ENCODE measurements around the gene PSD2.
A peak's percentile ranks its signal among the peaks of the same experiment; 100 is the strongest.
"Not testable (repeated sequence)": the region's sequence is repeated elsewhere in the genome, so short reads cannot be mapped to it uniquely, and the experiment has no call there.

The PSD2 gene

GRCh38 chr5:139789116-139789844, 6.3 kb upstream of the PSD2 start:
- no peak for DNase-seq (ENCODE audit: low read depth)

DNA sequence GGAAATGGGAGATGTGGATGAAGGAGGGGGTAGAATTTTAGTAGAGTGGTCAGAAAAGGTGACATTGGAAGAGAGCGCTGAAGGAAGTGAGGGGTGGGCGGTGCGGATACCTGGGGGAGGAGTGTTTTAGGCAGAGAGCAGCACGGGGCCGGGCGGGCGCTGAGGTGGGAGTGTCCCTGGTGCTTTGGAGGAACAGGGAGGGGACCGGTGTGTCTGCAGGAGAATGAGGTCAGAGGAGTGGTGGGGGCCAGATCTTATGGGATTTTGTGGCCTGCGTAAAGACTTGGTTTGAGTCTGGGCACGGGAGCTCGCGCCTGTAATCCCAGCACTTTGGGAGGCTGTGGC, 5.8 kb upstream of the PSD2 start:
- DNase-seq (ENCODE audit: low read depth): no peak

DNA sequence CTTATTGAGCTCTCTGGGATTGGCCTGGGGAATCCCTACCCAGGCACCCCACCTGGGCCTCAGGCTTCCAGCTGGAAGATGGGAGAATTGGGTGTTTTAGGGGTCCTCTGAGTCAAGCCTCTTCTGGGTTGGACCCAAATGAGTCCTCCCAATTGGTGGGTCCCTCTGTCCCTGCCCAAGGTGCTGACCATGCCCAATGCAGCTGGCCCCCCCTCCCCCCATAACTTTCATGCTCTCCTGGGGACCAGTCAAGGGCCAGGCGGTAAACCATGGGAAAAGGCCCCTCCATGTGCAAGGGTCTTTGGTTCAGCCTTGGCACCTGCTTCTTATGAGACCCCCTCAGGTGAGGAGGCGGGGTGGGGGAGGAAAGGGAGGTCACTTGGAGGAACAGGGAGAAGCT, 3.4 kb upstream of the PSD2 start:
- DNase-seq (ENCODE audit: low read depth): no peak

- DNase-seq (ENCODE audit: low read depth): not testable (repeated sequence)
Observed at GRCh38 chr5:139792655-139793054, 3.0 kb upstream of the PSD2 start.

DNA sequence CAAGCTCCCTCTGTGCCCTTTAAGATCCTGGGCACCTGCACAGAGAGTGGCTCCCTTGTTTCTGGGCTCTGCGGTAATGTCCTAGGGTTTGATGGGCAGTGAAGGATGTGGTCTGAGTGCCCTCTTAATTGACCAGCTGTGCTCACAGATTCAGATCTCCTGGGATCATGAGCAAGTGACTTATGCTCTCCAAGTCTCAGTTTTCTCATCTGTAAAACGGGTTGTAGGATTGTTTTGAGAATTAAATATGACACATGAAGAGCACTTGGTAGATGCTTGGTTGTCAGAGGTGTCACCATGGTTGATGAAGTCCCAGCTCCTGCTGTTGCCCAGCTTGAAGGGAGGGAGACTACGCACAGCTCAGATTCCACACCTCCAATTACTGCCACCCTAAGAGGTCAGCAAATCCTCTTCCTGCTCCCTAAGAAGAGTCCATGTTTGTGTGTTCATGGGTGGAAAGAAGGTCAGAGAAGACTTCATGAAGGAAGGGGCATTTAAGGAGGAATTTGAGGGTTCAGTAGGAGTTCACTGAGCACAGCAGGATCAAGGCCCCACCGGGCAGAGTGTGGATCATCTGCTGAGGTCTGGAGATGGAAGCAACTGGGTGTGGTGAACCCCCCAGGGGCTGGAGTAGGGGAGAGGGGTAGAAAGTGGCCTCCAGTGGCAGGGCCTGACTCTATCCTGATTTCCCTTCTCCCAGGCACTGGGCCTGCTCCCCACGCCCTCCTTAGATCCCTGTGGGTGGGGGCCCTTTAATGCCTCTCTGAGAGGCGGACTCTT, 1.4 kb upstream of the PSD2 start:
- DNase-seq (ENCODE audit: low read depth): no peak

- no peak for DNase-seq (ENCODE audit: low read depth)
Observed at GRCh38 chr5:139796061-139796806, 626 bp downstream of the PSD2 start.

DNA sequence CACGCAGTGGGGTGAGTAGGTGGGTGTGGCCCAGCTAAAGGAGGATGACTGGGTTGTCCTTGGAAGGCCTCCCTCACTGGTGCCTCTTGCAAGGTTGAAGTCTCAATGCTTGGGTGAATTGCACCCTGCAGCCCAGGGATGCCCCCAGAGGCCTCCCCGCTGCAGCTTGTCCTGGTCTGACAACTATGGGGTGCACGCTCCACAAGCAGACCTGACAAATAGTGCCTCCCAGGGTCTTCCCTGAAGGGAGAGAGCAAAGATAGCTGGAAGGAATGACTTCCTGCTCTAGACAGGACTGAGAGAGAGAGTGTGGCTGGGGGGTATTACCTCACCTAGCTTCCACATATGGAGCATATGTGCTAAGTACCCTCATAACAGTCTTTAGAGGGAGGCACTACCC, 1.7 kb downstream of the PSD2 start:
- DNase-seq (ENCODE audit: low read depth): no peak

GRCh38 chr5:139797856-139798510, 2.4 kb downstream of the PSD2 start:
- no peak for DNase-seq (ENCODE audit: low read depth)

- no peak for DNase-seq (ENCODE audit: low read depth)
Observed at GRCh38 chr5:139798883-139799282, 3.3 kb downstream of the PSD2 start.

- no peak for DNase-seq (ENCODE audit: low read depth)
Observed at GRCh38 chr5:139799359-139799758, 3.8 kb downstream of the PSD2 start.

- DNase-seq (ENCODE audit: low read depth): no peak
Observed at GRCh38 chr5:139803978-139804377, 8.4 kb downstream of the PSD2 start.

GRCh38 chr5:139804800-139805397, 9.3 kb downstream of the PSD2 start:
- no peak for DNase-seq (ENCODE audit: low read depth)

GRCh38 chr5:139805545-139805944, 9.9 kb downstream of the PSD2 start:
- DNase-seq (ENCODE audit: low read depth): no peak

- no peak for DNase-seq (ENCODE audit: low read depth)
Observed at GRCh38 chr5:139806111-139806510, 10.5 kb downstream of the PSD2 start.

DNA sequence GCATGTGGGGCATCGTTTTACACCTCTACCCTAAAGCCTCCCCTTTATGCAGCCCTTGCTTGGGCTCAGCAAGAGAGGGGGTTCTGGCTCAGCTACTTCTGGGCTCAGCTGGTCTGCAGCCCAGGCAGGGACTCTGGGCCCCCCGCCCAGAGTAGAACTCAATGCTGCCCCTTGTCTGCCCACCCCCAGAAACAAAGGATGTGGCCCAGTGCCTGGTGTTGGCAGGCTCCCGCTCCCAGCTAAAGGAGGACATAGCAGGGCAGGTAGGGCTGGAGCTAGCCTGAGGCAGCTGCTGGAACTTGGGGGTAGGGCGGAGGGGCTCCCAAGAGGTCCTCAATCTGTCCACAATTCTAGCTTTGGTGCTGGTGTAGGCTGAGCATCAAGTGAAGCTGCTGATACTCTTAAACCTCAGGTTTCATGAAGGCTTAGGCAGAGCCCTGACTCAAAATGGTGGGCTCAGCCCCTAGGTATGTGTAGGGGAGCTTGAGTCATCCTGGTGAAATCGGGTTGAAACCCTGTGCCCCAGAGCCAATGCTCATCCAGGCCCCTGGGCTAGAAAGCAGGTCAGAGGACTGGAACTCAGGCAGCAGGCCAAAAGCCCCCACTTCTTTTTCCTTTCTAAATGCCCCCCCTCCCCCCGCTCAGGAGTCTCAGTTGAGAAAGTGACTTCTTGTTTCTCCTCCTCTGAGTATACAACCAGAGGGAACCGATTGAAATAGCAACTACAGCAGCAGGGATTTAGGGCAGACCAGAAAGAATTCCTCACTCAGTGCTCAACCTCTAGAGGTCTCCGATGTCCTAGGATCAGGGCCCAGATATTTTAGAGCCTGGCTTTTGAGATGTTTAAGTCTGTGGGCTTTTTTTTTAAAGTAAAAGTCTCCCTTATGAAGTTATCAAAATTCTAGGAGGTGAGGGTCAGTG, 11.4 kb downstream of the PSD2 start:
- DNase-seq (ENCODE audit: low read depth): no peak

DNA sequence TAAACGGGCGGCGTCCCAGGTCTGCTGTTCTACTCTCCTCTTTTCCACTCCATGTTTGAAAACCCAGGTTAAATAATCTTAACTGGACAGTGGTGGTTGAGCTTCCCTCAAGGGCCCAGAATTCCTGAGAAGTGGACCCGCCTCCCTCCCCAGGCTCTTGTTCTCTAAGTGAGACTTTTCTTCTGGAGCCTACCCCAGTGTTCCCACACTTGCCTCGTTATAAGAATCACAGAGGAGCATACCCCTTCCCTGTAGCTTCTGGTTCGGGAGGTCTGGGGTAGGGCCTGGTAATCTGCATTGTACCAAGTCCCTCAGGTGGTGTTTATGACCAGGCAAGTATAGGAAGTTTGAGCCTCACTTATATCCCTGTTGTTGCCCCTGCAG, 12.0 kb downstream of the PSD2 start:
- DNase-seq (ENCODE audit: low read depth): no peak

DNA sequence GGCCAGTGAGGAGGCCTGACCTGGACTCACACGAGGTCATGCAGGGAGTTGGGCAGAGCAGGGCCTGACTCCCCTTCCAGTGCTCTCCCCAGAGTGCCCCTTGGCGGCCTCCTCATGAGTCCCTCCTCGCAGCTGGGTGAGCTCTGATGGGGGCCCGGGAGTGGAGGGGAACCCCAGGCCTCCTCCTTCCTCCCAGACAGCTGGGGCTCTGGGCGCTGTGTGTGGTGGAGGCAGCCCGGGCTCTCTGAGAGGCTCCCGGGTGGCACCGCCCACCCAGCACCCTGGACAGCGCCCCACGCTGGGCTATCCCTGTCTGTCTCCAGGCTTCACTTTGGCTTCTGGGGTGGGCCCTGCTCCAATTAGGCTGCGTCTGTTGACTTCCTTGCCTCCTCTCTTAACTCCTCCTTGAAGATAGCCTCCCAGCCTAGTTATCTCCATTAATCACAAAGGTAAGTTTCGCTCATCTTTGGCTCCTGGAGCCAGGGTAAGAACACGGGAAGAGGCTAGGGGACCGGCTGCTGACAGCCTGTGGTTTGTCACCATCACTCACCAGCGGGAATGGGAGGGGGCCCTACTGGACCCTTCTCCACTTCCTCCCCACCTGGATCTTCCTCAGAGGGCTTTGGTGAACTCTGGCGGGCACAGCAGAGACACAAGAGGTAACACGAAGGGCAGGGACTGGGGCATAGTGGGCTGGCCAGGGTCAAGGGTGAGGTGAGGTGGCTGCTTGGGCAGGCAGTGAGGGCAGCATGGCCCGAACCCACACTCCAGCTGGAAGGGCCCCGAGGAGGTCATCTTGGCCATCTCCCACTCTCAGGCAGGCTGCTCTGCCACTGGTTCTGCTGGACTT, 13.1 kb downstream of the PSD2 start:
- DNase-seq (ENCODE audit: low read depth): peak; percentile 35

DNA sequence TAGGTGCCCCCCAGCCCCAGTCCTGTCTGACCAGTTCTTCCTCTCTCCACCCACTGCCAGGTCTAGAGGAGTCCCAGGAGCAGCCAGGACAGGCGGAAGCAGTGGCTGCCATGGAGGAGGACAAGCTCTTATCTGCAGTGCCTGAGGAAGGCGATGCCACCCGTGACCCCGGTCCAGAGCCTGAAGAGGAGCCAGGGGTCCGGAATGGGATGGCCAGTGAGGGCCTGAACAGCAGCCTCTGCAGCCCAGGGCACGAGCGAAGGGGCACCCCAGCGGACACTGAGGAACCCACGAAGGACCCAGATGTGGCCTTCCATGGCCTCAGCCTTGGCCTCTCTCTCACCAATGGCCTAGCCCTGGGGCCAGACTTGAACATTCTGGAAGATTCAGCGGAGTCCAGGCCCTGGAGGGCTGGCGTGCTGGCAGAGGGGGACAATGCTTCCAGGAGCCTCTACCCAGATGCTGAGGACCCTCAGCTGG, 13.8 kb downstream of the PSD2 start:
- no peak for DNase-seq (ENCODE audit: low read depth)

DNA sequence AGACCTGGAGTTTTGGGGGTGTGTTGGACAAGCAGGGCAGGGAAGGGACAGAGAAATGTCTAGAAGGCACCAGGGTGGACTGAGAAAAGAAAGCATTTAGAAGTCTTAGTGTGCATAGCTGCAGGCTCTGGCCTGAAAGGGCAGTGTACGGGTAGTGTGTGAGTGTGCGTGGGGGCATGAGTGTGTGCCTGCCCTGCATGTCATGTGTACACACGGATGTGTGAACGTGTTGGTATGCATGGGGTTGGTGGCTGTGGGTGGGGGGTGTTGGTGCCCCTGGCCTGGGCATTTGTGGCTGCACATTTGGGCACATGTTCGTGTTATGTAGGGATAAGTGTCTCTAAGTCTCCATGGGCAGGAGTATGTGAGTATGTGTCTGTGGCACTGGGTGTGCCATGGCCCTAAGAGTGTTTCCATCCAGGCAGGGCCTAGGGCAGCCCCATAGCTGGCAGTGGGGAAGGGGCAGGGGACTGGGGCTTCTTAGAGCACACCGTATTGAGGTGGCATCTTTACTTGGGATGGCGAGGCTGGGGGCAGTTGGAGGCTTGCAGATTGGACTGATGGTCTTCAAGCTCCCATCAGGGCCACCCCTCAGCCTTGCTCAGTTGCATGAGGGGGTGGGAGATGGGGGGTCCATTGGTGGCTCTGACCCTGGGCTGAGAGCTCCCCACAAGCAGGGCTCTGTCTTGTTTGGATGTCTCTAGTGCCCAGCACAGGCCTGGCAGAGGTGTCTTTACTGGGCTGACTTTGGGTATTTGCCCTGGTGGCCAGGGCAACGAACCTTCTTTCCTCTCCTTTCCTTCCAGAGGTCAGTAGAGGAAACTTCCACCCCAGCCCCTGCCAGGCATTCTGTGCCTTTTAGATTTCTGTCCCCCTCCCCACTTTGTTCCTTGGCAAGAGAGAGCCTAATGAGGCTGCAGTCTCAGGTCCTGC, 15.0 kb downstream of the PSD2 start:
- no peak for DNase-seq (ENCODE audit: low read depth)

Data from activated T-cell treated with anti-CD3 and anti-CD28 coated beads for 48 hours (primary cell).